HG03439 (cell line): ENCODE data around the gene DGCR2.

Source experiments
- ATAC-seq: cut with Tn5 transposase; IDR thresholded peaks from one replicate; pipeline ENCODE4 v1.9.1; 2021; ENCODE audit warnings: mild to moderate bottlenecking, moderate library complexity; ENCODE audit not compliant: unreplicated experiment

The DGCR2 gene

DNA sequence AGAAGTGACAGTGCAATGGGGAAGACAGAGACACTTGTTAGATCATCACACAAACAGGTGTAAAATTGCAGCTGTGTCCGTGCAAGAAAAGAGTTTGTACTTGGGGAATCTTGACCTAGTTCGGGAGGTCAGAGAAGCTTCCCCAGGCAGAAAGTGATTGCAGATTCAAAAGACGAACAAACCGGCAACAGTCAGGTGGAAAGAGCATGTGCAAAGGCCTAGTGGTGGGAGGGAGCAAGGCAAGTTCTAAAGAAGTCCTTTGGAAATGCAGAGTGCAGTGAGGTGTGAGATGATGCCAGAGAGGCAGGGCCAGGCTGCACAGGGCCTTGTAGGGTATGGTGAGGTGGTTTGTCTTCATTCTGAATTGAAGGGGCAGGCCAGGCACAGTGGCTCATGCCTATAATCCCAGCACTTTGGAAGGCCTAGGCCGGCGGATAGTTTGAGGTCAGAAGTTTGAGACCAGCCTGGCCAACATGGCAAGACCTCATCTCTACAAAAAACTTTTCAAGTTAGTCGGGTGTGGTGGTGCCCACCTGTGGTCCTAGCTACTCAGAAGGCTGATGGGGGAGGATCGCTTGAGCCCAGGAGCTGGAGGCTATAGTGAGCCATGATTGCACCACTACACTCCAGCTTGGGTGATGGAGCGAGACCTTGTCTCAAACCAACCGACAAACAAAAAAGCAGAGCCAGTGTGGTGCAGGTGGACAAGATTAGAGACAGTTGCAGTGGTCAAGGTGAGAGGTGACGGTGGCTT is 24.2 kb upstream of the DGCR2 start:
- ATAC-seq = no peak

DNA sequence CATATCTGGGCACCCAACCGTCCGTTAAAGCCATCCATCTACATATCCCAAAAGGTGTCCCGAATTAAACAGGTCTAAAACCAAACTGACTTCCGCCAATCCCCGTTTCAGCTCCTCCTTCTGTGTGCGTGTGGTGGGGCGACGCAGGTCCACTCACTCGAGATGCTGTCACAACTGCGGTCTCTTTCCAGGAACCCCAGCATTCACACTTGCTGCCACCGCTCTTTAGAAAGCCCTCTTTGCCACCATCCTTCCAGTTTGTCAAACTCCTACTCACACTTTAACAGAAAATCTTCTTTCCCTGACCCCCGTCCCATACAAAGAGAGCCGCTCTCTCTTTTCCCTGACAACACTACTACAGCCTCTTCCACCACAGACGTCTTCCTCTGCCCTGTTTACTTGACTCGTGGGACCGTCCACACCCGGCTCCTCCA is 21.8 kb upstream of the DGCR2 start:
- no peak for ATAC-seq

DNA sequence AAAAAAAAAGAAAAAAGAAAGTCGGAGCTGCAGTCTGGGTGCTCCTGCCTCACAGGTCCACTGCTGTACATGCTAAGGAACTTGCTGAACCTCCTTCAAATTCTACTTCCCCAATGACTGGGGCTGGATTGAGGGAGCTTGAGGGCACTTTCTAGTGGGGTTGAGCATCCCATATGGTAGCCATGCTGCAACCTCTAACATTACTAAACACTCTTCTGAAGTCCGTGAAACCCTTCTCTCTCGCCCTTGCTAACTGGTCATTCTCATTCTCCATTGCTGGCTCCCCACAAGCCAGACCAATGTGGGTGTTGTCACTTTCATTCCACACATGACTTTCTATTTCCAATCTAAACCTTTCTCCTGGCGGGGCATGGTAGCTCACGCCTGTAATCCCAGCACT is 21.0 kb upstream of the DGCR2 start:
- no peak for ATAC-seq

DNA sequence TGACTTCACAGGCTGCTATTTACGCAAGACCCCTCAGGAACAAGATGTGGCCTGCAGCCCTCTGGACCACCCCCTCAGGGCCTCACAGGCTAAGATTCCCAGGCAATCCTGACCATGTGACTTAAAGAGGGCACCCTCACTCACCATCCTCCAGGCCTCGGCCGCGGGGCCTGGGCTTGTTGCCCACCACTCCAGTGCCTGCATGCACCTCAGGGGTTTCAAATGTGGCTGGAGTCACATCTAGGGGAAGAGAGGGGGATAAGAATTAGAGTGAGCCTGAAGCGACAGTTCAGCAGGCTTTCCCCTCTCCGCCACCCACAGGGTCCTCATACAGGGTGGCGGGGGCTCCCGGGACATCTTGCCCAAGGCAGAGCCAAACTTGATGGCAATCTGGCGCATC is 20.2 kb upstream of the DGCR2 start:
- no peak for ATAC-seq

DNA sequence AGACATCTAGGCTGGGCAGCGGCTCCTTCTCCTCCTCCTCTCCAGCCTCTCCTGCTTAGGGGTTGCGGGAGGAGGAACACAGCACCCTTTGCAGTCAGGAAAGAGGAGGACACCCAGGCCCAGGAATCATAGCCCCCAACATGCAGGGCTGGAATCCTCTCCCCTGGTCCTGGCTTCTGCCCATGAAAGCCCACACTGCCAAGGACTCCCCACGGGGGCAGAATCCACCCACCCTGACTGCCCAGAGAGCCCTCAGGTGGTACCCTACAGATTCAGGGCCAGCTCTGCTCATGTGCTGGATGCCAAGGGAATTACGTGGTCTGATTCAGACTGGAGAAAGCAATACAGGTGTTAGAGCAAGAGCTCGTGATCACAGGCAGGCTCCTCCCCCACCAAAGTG is 17.8 kb upstream of the DGCR2 start:
- ATAC-seq = no peak

DNA sequence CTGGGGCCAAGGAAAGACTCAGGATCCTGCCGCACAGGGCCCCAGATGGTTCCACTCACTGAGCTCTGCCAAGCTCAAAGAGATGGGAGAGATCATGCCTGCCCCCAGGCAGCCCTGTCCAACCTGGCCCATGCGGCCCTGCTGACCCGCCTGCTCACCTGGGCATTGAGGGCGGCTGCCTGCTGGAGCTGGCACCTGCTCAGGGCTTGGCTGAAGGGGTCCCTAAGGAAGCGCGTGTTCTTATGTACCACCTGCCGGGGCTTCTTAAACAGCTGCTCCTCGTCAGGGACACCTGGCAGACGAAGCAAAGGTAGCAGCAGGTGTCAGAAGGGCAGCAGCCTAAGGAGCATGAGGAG is 16.8 kb upstream of the DGCR2 start:
- no peak for ATAC-seq

DNA sequence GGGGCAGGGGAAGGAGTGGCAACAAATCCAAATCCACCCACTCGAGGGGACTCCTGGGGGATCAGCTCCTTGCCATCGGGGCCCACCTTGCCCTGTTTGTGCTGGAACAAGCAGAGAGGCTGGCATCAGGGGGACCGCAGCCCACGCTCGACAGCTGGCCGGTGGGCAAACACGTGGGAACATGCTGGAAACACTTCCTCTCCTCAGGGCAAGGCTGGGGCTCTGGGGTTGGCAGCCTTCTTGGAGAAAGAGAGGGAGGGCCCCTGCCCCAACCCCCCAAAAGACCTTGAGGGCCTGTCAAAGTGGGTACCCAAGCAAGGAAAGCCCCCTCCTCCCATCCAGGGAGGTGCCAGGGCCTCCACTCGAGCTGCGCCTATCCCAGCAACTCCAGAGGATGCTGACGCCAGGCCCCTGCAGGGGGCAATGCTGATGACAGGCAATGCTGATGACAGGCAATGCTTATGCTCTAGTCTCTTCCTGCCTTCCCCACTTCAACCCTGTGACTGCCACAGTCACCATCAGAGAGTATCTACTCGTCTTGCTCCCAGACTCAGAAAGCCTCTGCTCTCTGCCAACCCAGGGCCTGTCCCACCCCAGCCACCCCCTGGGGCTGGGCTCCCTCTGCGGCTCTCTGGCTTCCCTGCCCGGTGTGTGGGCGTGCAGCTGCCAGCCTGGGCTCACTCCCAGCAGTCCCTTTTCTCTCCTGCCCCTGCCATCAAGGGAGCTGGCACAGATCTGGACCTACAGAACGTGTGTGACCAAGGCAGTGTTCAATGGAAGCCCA is 16.2 kb upstream of the DGCR2 start:
- ATAC-seq = no peak

DNA sequence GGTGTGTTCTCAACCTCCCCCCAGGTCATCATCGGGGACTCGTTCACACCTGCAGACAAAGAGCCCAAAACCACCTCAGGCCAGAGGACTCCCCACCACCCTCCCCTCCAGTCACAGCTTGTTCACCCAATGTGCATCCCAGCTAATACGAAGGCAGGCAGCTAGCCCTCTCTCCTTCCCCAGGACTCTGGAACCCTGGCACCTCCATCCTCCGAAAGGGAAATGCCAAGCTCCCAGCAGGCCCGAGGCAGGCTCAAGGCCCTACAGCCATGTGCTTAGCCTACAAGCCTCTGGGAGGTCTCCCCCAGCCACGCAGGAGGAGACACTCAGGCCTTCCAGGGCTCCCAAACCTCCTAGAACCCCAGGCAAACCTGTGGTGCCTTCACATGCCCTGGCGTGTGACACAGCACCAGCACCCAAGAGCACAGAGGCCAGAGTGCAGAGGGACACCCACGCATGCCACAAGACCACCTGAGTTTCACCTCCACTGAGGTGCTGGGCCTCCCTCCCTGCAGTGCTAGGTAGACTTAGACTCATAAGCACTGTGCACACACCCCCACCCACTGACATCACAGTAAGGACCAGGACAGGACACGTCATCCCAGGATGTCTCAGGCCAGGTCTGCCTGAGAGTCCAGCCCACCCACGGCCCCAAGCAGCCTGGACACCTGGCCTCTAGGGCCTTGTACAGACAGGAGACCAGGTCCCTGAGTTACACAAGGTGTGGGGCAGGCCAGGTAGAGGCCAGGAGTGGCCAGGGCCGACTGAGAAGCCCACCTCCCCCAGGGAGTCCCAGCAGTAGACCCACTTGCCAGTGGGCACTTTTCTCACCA is 15.4 kb upstream of the DGCR2 start:
- no peak for ATAC-seq

DNA sequence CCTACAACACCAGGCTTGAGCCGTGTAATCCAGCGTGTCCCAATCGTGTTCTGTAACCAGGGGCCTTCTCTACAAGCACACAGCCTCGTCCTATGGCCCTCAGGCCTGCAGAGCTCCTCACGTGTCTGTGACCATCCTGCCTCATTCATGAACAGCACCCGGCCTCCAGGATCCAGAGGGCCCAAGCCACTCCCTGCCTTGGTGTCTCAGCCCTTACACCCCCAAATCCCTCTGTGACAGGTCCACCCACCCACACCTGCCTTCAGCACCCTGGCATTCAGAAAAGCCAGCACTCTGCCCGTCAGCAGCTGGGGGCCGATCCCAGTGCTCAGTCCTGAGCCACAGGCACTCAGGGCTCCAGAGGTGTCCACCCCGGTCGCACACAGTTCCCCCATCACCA is 14.7 kb upstream of the DGCR2 start:
- ATAC-seq = no peak

DNA sequence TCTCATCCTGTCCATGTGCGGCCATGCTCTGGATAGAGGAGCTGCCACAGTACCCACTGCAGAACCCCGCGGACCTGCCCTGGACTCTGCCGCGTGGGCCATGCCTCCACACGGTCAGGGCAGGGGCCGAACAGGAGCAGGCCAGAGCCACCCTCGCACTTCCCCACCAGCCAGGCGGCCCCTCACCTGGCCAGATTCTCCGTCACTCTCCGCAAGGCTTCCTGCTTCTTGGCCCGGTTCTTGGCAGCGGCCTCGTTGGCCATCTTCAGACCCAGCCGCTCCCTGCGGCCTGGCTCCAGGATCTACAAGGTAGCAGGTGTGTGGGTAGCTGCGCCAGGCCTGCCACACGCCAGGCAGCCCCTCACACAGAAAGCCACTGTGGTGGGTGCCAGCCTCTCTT is 12.7 kb upstream of the DGCR2 start:
- no peak for ATAC-seq

DNA sequence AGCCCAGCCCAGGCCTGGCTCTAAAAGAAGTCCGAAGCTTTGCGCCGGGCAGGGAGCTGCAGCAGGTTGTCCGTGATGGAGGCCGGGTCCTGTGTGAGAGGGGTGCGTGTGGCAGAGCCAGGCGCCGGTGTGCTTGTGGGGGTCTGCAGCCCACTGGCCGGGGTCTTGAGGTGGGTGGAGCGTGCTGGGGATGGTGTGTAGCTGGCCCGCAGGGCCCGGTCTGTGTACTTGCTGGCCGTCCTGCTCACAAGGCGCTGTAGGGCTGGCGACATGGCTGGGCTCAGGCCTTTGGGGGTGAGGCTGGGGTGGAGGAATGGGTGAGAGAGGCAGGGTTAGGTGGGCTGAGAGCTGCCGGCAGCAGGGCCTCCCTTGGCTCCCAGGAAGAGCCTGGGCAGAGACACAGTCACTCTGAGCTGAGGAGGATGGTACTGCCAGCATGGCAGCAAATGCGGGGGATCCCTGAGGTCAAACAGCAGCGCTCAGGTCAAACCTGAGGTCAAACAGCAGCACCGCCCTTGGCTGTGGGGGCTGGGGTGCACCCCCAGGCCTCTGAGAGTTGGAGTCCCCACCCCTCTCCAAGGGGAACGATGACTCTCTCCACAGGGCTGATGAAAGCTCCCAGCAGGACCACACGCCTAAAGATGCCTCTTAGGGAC is 12.1 kb upstream of the DGCR2 start:
- ATAC-seq = no peak

DNA sequence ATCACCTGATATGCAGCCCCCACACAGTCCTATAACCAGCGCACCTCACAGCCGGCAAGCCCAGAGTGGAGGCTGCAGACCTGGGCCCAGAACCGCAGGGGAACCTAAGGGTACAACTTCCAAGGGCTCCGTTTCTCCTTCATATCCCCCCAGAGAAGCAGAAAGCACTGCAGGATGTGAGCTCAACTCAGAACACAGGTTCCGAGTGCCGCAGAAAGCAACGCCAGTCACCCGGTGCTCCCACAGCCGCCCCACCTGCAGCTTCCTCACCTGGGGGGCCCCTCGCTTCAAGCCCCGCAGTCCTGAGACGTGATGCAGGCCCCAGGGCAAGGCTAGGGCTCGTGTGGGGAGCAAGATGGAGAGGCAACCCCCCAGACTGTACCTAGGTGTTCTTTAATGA is 11.3 kb upstream of the DGCR2 start:
- ATAC-seq = no peak

DNA sequence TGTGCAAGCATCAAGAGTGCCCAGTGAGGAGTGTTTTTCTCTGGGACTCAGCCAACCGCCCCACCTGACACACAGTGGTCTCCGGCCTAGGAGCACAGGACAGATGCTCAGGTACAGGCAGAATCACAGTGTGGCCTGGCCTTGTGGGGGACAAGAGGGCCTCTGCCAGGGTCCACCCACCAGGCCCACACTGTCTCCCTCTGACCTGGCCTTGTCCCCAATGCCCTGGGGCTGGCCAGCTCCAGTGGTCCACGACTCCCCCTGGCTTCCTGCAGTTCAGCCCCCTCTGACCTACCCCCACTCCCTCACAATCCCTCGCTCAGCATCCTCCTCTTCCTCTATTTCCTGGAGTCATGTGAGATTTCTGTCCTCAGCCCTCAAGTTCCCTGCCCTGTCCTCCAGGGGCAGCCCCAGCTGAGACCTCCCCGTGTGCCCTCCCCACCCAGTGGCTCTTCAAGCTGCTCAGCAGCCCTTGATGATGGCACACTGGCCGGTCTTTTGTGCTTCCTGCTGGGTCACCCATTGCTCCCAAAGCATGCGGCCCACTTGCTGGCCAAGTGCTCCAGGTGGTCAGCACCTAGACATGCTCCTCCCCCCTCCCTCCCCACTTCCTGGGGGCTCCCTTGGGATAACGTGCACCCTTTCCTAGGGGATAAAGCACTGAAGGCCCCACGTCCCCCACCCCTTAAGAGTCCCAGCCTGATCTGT is 10.6 kb upstream of the DGCR2 start:
- no peak for ATAC-seq

DNA sequence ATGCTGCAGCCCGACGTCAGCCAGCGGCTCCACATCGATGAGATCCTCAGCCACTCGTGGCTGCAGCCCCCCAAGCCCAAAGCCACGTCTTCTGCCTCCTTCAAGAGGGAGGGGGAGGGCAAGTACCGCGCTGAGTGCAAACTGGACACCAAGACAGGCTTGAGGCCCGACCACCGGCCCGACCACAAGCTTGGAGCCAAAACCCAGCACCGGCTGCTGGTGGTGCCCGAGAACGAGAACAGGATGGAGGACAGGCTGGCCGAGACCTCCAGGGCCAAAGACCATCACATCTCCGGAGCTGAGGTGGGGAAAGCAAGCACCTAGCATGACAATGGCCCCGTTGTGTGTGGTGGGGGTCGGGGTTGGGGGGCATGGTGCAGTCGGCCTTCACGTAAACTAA is 9.9 kb upstream of the DGCR2 start:
- ATAC-seq = no peak

DNA sequence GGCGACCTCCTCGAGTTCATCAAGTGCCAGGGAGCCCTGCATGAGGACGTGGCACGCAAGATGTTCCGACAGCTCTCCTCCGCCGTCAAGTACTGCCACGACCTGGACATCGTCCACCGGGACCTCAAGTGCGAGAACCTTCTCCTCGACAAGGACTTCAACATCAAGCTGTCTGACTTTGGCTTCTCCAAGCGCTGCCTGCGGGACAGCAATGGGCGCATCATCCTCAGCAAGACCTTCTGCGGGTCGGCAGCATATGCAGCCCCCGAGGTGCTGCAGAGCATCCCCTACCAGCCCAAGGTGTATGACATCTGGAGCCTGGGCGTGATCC is 9.4 kb upstream of the DGCR2 start:
- ATAC-seq = no peak

DNA sequence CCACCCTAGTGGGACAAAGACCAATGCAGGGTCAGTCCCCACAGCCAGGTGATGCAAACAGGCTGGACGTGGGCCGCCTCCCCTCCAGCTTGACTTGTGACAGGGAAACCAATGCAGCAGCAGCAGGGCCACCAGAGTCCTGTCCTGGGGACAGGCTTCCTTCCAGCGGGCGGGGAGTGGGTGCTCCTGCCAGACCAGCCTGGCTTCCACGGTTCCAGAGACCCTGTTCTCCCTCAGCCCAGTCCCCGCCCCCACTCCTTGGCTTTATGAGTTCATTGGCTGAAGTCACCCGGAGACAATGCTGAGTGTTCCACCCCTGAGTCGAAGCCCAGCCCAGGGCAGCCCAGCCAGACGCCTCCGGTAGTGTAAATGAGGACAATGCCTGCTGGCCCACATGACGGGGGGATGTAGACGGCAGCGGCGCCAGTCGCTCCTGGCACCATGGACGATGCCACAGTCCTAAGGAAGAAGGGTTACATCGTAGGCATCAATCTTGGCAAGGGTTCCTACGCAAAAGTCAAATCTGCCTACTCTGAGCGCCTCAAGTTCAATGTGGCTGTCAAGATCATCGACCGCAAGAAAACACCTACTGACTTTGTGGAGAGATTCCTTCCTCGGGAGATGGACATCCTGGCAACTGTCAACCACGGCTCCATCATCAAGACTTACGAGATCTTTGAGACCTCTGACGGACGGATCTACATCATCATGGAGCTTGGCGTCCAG is 8.9 kb upstream of the DGCR2 start, which contains the start of gene TSSK2:
TSS of gene TSSK2 (plus strand) at position 350 of the 726 bp plus-strand sequence. CDS start at position 442, 92 bp downstream.
- ATAC-seq = no peak

DNA sequence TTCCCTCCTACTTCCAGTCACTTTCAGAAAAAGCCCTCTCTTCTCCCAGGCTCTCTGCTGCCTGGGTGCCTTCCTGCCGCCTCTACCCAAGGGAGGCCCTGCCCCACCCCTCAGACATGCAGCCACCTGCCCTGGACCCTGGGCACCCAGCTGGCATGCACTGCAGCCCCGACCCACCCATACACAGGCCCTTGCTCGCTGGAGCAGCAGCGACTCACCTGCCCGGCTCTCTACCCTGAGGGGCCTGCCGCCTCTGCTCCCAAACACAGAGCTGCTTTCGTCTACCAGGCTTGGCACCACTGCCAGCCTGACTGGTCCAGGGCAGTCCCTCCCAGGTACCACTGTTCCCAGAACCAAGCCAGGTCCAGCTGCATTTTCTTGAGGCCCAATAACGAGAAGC is 7.7 kb upstream of the DGCR2 start:
- ATAC-seq = no peak

DNA sequence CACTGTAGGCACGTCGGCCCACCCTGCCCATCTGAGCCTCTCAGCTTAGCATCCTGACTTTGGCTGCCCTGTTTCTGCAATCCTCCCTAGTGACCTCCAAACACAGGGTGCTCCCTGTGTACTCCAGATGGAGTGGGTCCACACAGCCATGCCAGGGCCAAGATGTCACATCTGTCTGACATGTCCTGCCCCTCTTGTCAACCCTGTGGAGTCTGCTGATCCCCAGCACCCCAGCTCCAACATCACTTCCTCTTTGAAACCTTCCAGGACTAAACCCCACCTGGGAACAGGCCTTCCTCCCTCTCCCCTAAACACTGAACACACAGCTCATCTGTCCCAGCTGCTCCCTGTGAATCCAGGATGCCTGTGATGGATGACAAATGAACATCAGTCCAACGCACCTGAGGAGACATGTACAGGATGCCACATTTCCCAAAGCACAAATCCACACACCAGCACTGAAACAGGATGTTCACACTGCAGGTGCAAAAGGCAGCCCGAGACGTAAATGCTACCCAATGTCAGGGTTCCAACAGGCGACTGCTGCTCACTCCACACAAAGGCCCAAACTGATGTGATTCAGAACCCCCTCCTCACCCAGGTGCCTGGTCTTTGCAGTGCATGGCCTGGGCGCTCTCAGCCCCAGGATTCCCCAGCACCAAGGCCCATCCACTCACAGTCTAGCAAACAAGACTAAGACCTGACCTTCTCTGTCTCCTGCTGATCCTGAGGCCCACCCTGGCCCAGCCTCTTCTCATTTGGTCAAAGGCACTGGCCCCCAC is 6.9 kb upstream of the DGCR2 start:
- ATAC-seq = no peak

DNA sequence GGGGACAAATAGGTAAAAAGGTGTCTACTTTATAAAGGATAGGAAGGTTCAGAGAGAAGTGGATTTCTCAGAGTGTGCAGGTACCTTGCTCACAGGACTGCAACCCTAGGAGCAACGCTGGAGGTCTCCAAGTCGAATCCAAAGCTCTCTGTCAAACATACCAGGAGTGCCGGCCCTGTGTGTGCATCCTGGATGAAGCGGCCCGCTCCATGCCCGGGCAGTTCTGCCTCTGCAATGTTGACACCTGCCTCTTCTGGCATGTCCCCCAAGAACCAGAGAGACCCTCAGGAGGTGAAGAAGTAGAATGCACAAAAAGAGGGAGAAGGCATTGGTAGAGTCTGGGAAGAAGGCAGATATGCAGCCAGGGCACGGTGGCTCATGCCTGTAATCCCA is 5.8 kb upstream of the DGCR2 start:
- no peak for ATAC-seq
